HG02610 (cell line): Measurements from ENCODE around the gene SCYL2.

Experiments used
- ATAC-seq: cut with Tn5 transposase; IDR thresholded peaks from one replicate; pipeline ENCODE4 v1.9.1; 2021; ENCODE audit warnings: mild to moderate bottlenecking, moderate library complexity; ENCODE audit not compliant: unreplicated experiment

The SCYL2 gene

DNA sequence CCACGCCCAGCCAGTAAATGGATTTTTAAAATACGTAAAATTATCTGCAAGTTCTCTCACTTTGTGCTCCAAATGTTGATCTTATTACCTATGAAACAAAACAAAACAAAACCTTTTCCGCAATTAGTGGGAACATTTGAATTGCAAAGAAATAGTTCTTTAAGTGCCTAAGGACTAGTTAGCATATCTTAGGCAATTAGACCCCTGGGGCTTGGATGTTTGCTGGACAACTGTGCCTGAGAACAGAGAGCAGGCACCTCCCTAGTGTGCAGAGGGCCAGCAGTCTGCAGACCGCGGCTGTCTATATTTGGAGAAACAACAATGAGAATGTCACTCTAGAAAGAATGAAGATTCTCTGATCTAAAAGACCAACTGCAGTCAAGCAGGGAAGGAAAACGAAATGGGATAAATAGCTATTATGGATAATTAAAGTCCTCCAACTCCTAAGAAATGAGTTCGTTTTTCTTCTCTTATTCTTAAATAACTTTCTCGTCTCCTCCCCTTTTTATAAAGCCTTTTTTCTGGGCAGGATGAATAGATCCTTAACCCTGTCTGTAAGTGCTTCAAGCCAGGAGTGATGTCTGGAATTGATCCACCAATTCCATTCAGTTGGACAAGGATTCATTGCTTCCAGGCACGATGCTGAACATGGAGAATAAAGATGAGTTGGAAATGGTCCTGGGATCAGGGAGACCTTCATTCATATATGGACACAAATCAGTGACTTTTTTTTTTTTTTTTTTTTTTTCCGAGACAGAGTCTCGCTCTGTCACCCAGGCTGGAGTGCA, 106.1 kb downstream of the SCYL2 start:
- no peak for ATAC-seq

DNA sequence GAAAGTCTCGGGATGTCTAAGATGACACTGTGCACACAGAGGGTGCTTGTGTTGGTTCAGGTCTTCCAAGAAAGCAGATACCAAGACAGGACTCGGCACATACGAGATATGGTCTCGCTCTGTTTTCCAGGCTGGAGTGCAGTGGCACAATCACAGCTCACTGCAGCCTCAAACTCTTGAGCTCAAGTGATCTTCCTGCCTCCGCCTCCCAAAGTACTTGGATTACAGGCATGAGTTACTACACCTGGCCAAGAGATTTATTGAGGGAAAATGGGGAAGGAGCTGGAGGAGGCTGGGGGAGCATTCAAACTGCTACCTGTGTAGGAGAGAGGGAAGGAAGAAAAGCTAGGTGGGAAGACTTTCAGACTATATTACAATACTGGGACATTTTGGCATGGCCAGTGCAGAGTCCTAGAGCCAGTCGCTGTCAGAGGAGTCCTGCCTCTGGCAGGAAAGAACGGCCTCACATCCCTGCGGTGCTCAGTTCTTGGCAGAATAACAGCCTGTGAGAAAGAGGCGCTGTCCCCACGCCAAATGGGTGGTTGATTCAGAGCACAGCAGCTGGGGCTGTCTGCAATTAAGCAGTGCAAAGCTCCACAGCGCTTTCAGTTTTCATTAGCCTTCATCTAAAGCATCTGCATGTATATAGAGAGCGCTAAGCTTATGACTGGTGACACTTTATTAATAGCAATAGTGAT, 108.2 kb downstream of the SCYL2 start:
- ATAC-seq: no peak

DNA sequence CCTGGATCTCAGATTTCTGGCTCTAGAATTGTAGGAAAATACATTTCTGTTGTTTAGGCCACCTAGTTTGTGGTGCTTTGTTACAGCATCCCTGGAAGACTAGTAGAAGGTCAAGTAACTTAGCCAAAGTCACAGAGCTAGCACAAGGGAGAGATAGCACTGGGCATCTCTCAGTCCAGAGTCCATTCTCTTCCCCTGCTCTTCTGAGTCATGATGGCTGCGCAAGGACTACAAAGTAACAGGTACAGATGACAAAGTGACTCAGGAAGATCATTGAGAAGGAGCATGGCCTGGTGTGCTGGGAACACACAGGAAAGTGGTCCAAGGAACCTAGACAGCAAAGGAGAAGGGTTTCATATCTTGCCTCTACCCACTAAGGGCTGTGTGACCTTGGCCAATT, 109.2 kb downstream of the SCYL2 start:
- ATAC-seq: no peak

DNA sequence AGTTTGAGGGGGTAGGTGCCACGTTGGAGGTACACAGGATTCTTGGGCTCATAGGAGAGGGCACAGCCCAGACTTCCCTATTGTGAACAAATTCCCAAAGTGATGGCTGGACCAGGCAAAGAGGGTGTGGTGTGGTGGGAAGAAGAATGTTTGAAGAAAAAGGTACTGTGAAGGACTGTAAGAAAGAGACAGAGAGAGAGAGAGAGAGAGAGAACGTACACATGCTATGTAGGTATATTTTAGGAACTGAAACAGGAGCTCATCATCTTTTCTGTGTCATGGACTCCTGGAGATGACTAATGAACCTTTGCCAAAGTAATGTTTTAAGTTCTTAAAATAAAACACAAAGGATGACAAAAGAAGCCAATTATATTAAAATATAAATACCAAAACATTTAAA, 114.4 kb downstream of the SCYL2 start:
- no peak for ATAC-seq

DNA sequence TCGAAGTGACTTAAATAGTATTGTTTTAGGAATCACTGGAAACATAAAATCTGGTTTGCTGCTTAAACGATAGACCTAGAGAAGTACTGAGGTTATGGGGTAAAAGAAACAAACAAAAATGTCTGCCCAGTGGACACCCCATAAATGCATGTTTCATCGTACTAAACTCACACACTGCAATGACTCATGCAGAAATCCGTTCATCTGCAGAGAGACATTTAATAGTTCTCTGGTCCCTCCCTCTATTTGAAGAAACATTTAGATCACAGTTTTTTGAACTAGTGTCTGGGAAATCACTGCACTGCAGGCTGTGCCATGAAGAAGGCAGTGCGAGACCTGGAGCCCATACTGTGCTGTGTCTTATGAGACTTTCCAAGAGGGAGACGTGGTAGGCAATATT, 115.4 kb downstream of the SCYL2 start:
- ATAC-seq: no peak

DNA sequence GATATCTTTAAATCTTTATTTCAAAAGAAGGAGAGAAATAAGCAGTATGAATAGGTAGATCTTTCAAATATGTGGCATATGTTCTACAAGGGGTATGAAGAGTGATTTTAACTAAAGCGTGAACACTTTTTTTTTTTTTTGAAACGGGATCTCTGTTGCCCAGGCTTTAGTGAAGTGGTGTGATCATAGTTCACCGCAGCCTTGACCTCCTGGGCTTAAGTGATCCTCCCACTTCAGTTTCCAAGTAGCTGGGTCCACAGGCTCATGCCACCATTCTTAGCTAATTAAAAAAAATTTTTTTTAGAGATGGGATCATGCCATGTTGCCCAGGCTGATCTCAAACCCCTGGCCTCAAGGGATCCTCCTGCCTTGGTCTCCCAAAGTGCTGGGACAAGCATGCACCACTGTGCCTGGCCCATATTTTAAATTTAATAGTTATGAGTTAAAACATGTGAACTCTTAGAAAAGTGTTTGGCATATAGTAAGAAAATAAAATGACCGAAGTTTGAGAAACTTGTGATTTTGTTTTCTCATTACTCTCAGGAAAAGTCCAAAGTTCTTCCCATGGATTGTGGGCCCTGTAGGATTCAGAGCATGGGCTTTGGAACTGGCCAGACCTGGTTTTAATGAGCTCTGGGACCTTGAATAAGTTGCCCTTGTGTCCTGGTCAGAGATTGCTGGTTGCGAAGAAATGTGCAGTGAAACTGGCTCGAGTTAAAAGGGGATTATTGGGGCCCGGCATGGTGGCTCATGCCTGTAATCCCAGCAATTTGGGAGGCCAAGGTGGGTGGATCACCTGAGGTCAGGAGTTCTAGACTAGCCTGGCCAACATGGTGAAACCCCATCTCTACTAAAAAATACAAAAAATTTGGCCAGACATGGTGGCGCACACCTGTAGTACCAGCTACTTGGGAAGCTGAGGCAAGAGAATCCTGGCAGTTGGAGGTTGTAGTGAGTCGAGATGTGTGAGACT, 116.9 kb downstream of the SCYL2 start:
- ATAC-seq: no peak

DNA sequence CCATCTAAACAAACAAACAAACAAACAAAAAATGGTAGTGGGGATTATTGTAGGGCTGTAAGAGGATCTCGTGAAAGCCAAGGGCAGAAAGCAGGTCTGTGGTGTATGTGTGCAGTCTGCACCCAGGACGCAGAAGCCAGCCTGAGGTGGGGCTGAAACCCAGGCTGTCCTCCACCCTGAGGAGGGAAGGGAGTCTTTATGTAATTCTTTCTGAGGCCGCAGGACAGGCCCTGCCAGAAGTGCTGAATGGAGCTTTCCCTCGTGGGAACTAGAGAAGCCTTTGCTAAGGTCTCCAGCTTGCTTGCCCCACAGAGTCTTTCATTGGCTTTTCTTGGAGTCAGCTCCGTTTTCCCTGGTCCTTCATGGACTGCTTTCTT, 117.6 kb downstream of the SCYL2 start:
- ATAC-seq: no peak

DNA sequence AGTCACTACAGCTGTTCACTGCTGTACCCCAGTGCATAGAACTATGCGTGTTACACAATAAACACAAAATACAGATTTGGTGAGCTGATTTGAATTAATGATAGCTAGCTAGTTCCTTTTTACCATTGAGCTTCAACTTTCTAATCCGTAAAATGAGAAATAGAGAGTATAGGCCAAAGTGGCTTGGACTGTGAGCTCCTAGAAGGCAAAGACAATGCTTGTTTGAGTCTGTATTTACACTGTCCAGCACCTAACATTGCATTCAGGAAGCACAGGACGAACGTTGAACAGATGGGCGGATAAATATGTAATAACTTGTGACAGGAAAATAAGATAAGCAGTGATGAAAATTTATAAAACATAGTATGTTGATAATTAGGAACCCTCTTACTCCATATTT, 121.4 kb downstream of the SCYL2 start:
- ATAC-seq: no peak
